ENCODE measurements around the gene DGKE.

DNA sequence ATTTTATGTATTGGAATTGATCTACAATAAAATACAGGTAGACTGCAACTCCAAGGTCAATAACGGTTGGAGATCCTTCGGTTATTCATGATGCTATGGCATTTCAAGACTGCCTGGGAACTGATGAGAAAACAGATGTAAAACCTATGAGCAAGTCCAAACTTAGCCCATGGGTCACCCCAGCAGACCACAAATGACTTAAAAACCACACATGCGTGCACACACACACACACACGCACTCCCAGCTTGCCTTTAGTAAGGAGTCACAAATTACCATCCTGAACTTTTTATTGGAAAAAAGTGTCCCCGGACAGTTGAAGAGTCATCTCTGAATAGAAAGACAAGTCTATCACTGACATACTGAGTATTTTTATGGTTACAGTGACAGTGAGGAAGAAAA is 53.2 kb downstream of the DGKE start:
- TF ChIP-seq, protein P1, sequence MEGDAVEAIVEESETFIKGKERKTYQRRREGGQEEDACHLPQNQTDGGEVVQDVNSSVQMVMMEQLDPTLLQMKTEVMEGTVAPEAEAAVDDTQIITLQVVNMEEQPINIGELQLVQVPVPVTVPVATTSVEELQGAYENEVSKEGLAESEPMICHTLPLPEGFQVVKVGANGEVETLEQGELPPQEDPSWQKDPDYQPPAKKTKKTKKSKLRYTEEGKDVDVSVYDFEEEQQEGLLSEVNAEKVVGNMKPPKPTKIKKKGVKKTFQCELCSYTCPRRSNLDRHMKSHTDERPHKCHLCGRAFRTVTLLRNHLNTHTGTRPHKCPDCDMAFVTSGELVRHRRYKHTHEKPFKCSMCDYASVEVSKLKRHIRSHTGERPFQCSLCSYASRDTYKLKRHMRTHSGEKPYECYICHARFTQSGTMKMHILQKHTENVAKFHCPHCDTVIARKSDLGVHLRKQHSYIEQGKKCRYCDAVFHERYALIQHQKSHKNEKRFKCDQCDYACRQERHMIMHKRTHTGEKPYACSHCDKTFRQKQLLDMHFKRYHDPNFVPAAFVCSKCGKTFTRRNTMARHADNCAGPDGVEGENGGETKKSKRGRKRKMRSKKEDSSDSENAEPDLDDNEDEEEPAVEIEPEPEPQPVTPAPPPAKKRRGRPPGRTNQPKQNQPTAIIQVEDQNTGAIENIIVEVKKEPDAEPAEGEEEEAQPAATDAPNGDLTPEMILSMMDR (IDR thresholded peaks at IDR 0.05) = no peak
- TF ChIP-seq POLR2A (IDR thresholded peaks at IDR 0.05; ENCODE audit: low read depth) = no peak
- no peak for TF ChIP-seq EP300 (IDR thresholded peaks at IDR 0.05)
- TF ChIP-seq POLR2AphosphoS5 (IDR thresholded peaks at IDR 0.05) = no peak
